Karpas-422 (cell line): ENCODE measurements around the gene MYCL. TPM values are rescaled to one million over a fixed set of nuclear protein-coding genes. Genes with fewer than 3 reads are reported as not detected.

ENCODE experiments used
- DNase-seq: peaks from one replicate; pipeline ENCODE4 v3.0.0-alpha.2; 2015
- H2AFZ ChIP-seq: fragments of 200-600 bp; sonication (generic); 2 replicates; pipeline ENCODE4 v1.6.1; 2014; ENCODE audit warnings: antibody characterized with exemption, low read length, mixed read lengths
- H3K27ac ChIP-seq: fragments of 200-600 bp; sonication (generic); 2 replicates; pipeline ENCODE4 v1.5.1; 2014; ENCODE audit warnings: mild to moderate bottlenecking, low read length, moderate library complexity
- H3K27me3 ChIP-seq: fragments of 200-600 bp; sonication (generic); 2 replicates; pipeline ENCODE4 v1.6.1; 2014; ENCODE audit warnings: low read length, mixed read lengths
- H3K36me3 ChIP-seq: fragments of 200-600 bp; sonication (generic); 2 replicates; pipeline ENCODE4 v1.6.1; 2014; ENCODE audit warnings: low read length, mixed read lengths; ENCODE audit not compliant: insufficient read depth
- H3K4me1 ChIP-seq: fragments of 200-600 bp; sonication (generic); 2 replicates; pipeline ENCODE4 v1.6.1; 2014; ENCODE audit warnings: mild to moderate bottlenecking, low read length, mixed read lengths
- H3K4me2 ChIP-seq: fragments of 200-600 bp; sonication (generic); 2 replicates; pipeline ENCODE4 v1.6.1; 2014; ENCODE audit warnings: low read length, low read depth, mild to moderate bottlenecking; ENCODE audit not compliant: poor library complexity, severe bottlenecking
- H3K4me3 ChIP-seq: fragments of 200-600 bp; sonication (generic); 2 replicates; pipeline ENCODE4 v1.5.1; 2014; ENCODE audit warnings: mild to moderate bottlenecking, antibody characterized with exemption, low read length, mixed read lengths
- H3K79me2 ChIP-seq: fragments of 200-600 bp; sonication (generic); 2 replicates; pipeline ENCODE4 v1.6.1; 2014; ENCODE audit warnings: mild to moderate bottlenecking, low read length, mixed read lengths
- H3K9ac ChIP-seq: fragments of 200-600 bp; sonication (generic); 2 replicates; pipeline ENCODE4 v1.6.0; 2014; ENCODE audit warnings: low read length
- H3K9me2 ChIP-seq: fragments of 200-600 bp; sonication (generic), shearing (Covaris generic); replicated peaks from 2 replicates; pipeline ENCODE4 v1.6.0; 2014; ENCODE audit warnings: mild to moderate bottlenecking, low read length, moderate library complexity; ENCODE audit not compliant: insufficient read depth
- H3K9me3 ChIP-seq: fragments of 300-700, 200-600 bp; sonication (generic); 2 replicates; pipeline ENCODE4 v1.6.1; 2014; ENCODE audit warnings: low read length, mixed read lengths
- H4K20me1 ChIP-seq: fragments of 200-600 bp; sonication (generic); 2 replicates; pipeline ENCODE4 v1.6.1; 2014; ENCODE audit warnings: mild to moderate bottlenecking, antibody characterized with exemption, low read length, low read depth; ENCODE audit not compliant: insufficient read depth
- total RNA-seq: library from RNA; depleted of rRNA; stranded (reverse); fragments of >200 nt; shearing (Covaris generic); gene quantifications from 2 replicates; pipeline ENCODE4 v1.2.3, GENCODE V29; 2014; ENCODE audit warnings: low replicate concordance

The MYCL gene
- total RNA-seq, 1 experiment from 2014 or later: 1.5 TPM

- DNase-seq: peak; percentile 82
- Histone ChIP-seq H4K20me1 (no peaks in the 10 kb centered on the region), H3K9ac (no peak overlapping the region), H3K9me2 (no peaks in the 10 kb centered on the region), H3K4me1 (peaks cover 23% of the 10 kb centered on the region), H3K4me2 (peak overlapping the region; percentile 21), H3K4me3 (no peak overlapping the region), H3K9me3 (no peaks in the 10 kb centered on the region), H3K27me3 (no peaks in the 10 kb centered on the region; the same call in 1 of the 2 replicates), H2AFZ (peak overlapping the region; percentile 20; the same call in 1 of the 2 replicates), H3K36me3 (no peaks in the 10 kb centered on the region), H3K27ac (no peak overlapping the region), H3K79me2 (no peaks in the 10 kb centered on the region)
Measured at GRCh38 chr1:39898648-39899603, 2.8 kb downstream of the MYCL start.

- Histone ChIP-seq H3K27me3 (no peaks in the 10 kb centered on the region; the same call in 1 of the 2 replicates), H3K9ac (no peak overlapping the region), H3K27ac (no peak overlapping the region), H3K4me1 (peaks cover 23% of the 10 kb centered on the region), H2AFZ (no peak overlapping the region), H3K36me3 (no peaks in the 10 kb centered on the region), H3K9me2 (no peaks in the 10 kb centered on the region), H3K79me2 (no peaks in the 10 kb centered on the region), H3K4me2 (no peak overlapping the region), H4K20me1 (no peaks in the 10 kb centered on the region), H3K9me3 (no peaks in the 10 kb centered on the region), H3K4me3 (no peak overlapping the region)
- DNase-seq: no peak
Measured at GRCh38 chr1:39898191-39898590, 3.5 kb downstream of the MYCL start.

- Histone ChIP-seq H3K79me2 (no peaks in the 10 kb centered on the region), H3K4me3 (no peak overlapping the region), H3K4me1 (peaks cover 22% of the 10 kb centered on the region), H4K20me1 (no peaks in the 10 kb centered on the region), H3K9me2 (no peaks in the 10 kb centered on the region), H3K27me3 (no peaks in the 10 kb centered on the region; the same call in 1 of the 2 replicates), H3K9ac (no peak overlapping the region), H2AFZ (no peak overlapping the region), H3K9me3 (no peaks in the 10 kb centered on the region), H3K4me2 (no peak overlapping the region), H3K27ac (no peak overlapping the region), H3K36me3 (no peaks in the 10 kb centered on the region)
- DNase-seq: no peak
Measured at GRCh38 chr1:39896909-39897685, 4.6 kb downstream of the MYCL start.

- Histone ChIP-seq H3K9me3 (no peaks in the 10 kb centered on the region), H4K20me1 (no peaks in the 10 kb centered on the region), H3K4me2 (no peak overlapping the region), H3K27me3 (no peaks in the 10 kb centered on the region), H3K9ac (no peak overlapping the region), H3K79me2 (no peaks in the 10 kb centered on the region), H3K9me2 (no peaks in the 10 kb centered on the region), H3K4me1 (peaks cover 14% of the 10 kb centered on the region), H3K27ac (no peak overlapping the region), H3K36me3 (no peaks in the 10 kb centered on the region), H3K4me3 (no peak overlapping the region), H2AFZ (no peak overlapping the region)
- DNase-seq: no peak
Measured at GRCh38 chr1:39895731-39896480, 5.8 kb downstream of the MYCL start.

- Histone ChIP-seq H3K36me3 (no peaks in the 10 kb centered on the region), H3K27ac (no peak overlapping the region), H3K9me3 (no peaks in the 10 kb centered on the region), H3K4me3 (no peak overlapping the region), H3K9me2 (no peaks in the 10 kb centered on the region), H3K27me3 (no peaks in the 10 kb centered on the region), H4K20me1 (no peaks in the 10 kb centered on the region), H3K4me2 (no peak overlapping the region), H3K9ac (no peak overlapping the region), H3K4me1 (peaks cover 13% of the 10 kb centered on the region), H3K79me2 (no peaks in the 10 kb centered on the region), H2AFZ (no peak overlapping the region)
- no peak for DNase-seq
Measured at GRCh38 chr1:39894884-39895495, 6.7 kb downstream of the MYCL start.

- Histone ChIP-seq H3K4me2 (no peak overlapping the region), H3K27me3 (no peaks in the 10 kb centered on the region), H3K4me1 (peaks cover 5% of the 10 kb centered on the region), H2AFZ (no peak overlapping the region), H3K36me3 (no peaks in the 10 kb centered on the region), H4K20me1 (no peaks in the 10 kb centered on the region), H3K79me2 (no peaks in the 10 kb centered on the region), H3K9me2 (no peaks in the 10 kb centered on the region), H3K9me3 (no peaks in the 10 kb centered on the region), H3K9ac (no peak overlapping the region), H3K27ac (no peak overlapping the region), H3K4me3 (no peak overlapping the region)
- no peak for DNase-seq
Measured at GRCh38 chr1:39892601-39893595, 8.8 kb downstream of the MYCL start.

GRCh38 chr1:39890880-39891279 lies 10.8 kb downstream of the MYCL start:
- H3K9ac ChIP-seq: no peak overlapping the region
- H3K9me3 ChIP-seq: no peaks in the 10 kb centered on the region
- H3K36me3 ChIP-seq: no peaks in the 10 kb centered on the region
- H3K4me3 ChIP-seq: no peak overlapping the region
- H4K20me1 ChIP-seq: no peaks in the 10 kb centered on the region
- no peaks in the 10 kb centered on the region for H3K27me3 ChIP-seq
- H3K4me2 ChIP-seq: no peak overlapping the region
- no peaks in the 10 kb centered on the region for H3K79me2 ChIP-seq
- peaks cover 5% of the 10 kb centered on the region for H3K4me1 ChIP-seq
- H2AFZ ChIP-seq: no peak overlapping the region
- H3K27ac ChIP-seq: no peak overlapping the region
- H3K9me2 ChIP-seq: no peaks in the 10 kb centered on the region
- no peak for DNase-seq
